OCI-LY1 (cell line): Measurements from ENCODE around the gene HPCAL1.

ENCODE experiments used
- H2AFZ ChIP-seq: fragments of 200-600 bp; sonication (generic), shearing (Covaris generic); 2 replicates; pipeline ENCODE4 v1.6.0; 2014; ENCODE audit warnings: antibody characterized with exemption, mild to moderate bottlenecking, low read length
- H3F3A ChIP-seq: fragments of 200-600 bp; sonication (generic), shearing (Covaris generic); 2 replicates; pipeline ENCODE4 v1.6.0; 2014; ENCODE audit warnings: mild to moderate bottlenecking, antibody characterized with exemption, low read length, moderate library complexity; ENCODE audit not compliant: insufficient read depth
- H3K27ac ChIP-seq: fragments of 200-600 bp; sonication (generic); 2 replicates; pipeline ENCODE4 v1.5.1; 2014; ENCODE audit warnings: low read length, mixed run types, mild to moderate bottlenecking, low read depth; ENCODE audit not compliant: poor library complexity, severe bottlenecking
- H3K27me3 ChIP-seq: fragments of 200-600 bp; sonication (generic); 2 replicates; pipeline ENCODE4 v1.6.0; 2014; ENCODE audit warnings: antibody characterized with exemption, mild to moderate bottlenecking, low read length, moderate library complexity; ENCODE audit not compliant: insufficient read depth
- H3K36me3 ChIP-seq: fragments of 200-600 bp; sonication (generic); 2 replicates; pipeline ENCODE4 v1.6.1; 2014; ENCODE audit warnings: mild to moderate bottlenecking, antibody characterized with exemption, low read length, moderate library complexity, mixed read lengths; ENCODE audit not compliant: insufficient read depth
- H3K4me1 ChIP-seq: fragments of 200-600 bp; sonication (generic); 2 replicates; pipeline ENCODE4 v1.5.1; 2014; ENCODE audit warnings: mild to moderate bottlenecking, low read length, moderate library complexity; ENCODE audit not compliant: insufficient read depth, severe bottlenecking
- H3K4me2 ChIP-seq: fragments of 200-600 bp; sonication (generic), shearing (Covaris generic); 2 replicates; pipeline ENCODE4 v1.6.1; 2014; ENCODE audit warnings: low read length
- H3K4me3 ChIP-seq: fragments of 200-600 bp; sonication (generic); 2 replicates; pipeline ENCODE4 v1.5.1; 2014; ENCODE audit warnings: low read length, low read depth, mild to moderate bottlenecking, mixed read lengths; ENCODE audit not compliant: poor library complexity, severe bottlenecking
- H3K79me2 ChIP-seq: fragments of 200-600 bp; shearing (Covaris generic); 2 replicates; pipeline ENCODE4 v1.6.1; 2016; ENCODE audit warnings: mixed run types, low read length, mixed read lengths; ENCODE audit not compliant: insufficient read depth
- H3K9ac ChIP-seq: fragments of 200-600 bp; sonication (generic), shearing (Covaris generic); 2 replicates; pipeline ENCODE4 v1.6.1; 2014; ENCODE audit warnings: mild to moderate bottlenecking, low read length, mixed read lengths
- H3K9me2 ChIP-seq: fragments of 200-600 bp; sonication (generic), shearing (Covaris generic); 2 replicates; pipeline ENCODE4 v1.6.1; 2014; ENCODE audit warnings: low read depth, mild to moderate bottlenecking, low read length, mixed read lengths
- H3K9me3 ChIP-seq: fragments of 200-600 bp; shearing (Covaris generic); 2 replicates; pipeline ENCODE4 v1.6.1; 2014; ENCODE audit warnings: low read length, mixed read lengths
- H4K20me1 ChIP-seq: fragments of 200-600 bp; sonication (generic), shearing (Covaris generic); 2 replicates; pipeline ENCODE4 v1.6.0; 2016; ENCODE audit warnings: mild to moderate bottlenecking, low read length; ENCODE audit not compliant: insufficient read depth
- CTCF ChIP-seq: fragments of 200-600 bp; sonication (generic), shearing (Covaris generic); IDR thresholded peaks from 2 replicates; pipeline ENCODE4 v1.5.1; 2017; ENCODE audit warnings: mild to moderate bottlenecking, antibody characterized with exemption, low read length, moderate library complexity, mixed read lengths
- EZH2 ChIP-seq: fragments of 200-600 bp; sonication (generic), shearing (Covaris generic); IDR thresholded peaks from 2 replicates; pipeline ENCODE4 v1.8.0; 2017; ENCODE audit warnings: borderline replicate concordance, mixed run types, mild to moderate bottlenecking, antibody characterized with exemption, low read length, moderate library complexity, mixed read lengths

HPCAL1 gene

DNA sequence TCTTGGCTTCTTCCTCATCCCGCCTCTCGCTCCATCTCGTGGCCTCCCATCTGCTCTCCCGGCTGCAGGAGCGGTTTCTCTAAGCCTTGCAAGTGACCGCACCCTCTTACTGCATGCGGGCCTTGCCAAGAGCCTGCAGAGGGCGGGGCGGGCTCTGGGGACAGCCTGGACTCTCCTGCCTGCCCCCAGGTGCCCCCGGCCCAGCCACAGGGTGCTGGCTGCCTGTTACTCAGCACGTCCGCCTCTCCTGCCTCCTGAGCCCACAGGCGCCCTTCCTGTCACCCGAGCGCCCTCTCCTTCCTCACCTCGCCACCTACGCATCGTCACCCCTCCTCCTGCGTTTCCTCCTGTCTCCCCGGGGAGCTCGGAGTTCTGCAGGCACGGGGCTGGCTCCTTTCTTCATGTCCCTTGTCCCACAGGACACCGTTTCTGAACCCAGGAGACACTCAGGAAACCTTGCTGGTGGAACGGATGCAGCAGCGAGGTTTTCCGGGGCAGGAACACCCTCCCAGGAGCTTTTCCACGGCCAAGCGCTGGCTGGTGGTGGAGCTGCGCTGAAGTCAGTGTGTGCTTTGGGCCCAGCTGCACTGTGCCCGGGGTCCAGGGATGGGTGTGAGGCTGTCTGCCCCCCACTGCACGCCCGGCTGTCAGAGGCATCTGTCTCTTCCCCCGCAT lies 28.5 kb downstream of the HPCAL1 start:
- Histone ChIP-seq H3K4me3 (no peak overlapping the region), H3K9me2 (no peaks in the 10 kb centered on the region), H2AFZ (no peak overlapping the region), H3K9ac (no peak overlapping the region), H4K20me1 (no peaks in the 10 kb centered on the region), H3K4me2 (peak overlapping the region; percentile 19; the same call in 1 of the 2 replicates), H3K4me1 (peaks cover 19% of the 10 kb centered on the region), H3K27ac (no peak overlapping the region), H3F3A (no peaks in the 10 kb centered on the region), H3K79me2 (no peaks in the 10 kb centered on the region), H3K9me3 (no peaks in the 10 kb centered on the region), H3K36me3 (no peaks in the 10 kb centered on the region), H3K27me3 (peaks cover 24% of the 10 kb centered on the region)
- TF ChIP-seq CTCF: no peak
- TF ChIP-seq EZH2: no peak

DNA sequence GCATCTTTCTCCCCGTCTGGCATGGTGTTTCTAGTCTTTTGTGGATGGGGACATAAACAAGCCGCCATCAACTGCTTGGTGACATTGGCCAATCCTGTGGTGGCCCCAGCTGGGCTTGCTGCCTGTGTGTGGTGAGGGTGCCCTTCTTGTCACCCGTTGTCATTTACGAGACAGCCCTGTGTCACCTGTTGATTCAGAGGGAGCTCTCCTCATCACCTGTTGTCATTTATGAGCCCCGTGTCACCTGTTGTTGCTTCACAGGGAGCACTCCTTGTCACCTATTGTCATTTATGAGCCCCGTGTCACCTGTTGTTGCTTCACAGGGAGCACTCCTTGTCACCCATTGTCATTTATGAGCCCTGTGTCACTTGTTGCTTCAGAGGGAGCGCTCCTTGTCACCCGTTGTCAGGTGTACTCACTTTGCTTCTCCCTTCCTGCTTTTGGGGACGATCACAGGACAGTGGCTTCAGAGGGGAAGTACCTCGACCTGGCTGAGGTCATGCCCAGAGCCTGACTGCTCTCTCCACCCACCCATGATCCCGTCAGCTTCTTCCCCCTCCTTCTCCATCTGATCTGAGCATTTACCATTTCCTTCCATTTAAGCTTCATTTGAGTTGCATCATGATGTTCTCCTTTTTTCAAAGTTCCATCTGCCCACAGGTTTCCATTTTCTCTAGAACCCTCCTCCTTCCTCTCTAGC lies 29.1 kb downstream of the HPCAL1 start:
- Histone ChIP-seq H3K4me2 (peak overlapping the region; percentile 19; the same call in 1 of the 2 replicates), H3K9me2 (no peaks in the 10 kb centered on the region), H3K79me2 (no peaks in the 10 kb centered on the region), H3K9me3 (no peaks in the 10 kb centered on the region), H3K36me3 (no peaks in the 10 kb centered on the region), H3K4me1 (peaks cover 19% of the 10 kb centered on the region), H3K27ac (no peak overlapping the region), H3K4me3 (no peak overlapping the region), H2AFZ (no peak overlapping the region), H3K27me3 (peaks cover 24% of the 10 kb centered on the region), H3K9ac (no peak overlapping the region), H4K20me1 (no peaks in the 10 kb centered on the region), H3F3A (no peaks in the 10 kb centered on the region)
- TF ChIP-seq EZH2: no peak
- TF ChIP-seq CTCF: no peak

GRCh38 chr2:10332402-10333246 lies 29.9 kb downstream of the HPCAL1 start:
- H3K9me2 ChIP-seq: no peaks in the 10 kb centered on the region
- H3K4me1 ChIP-seq: peaks cover 19% of the 10 kb centered on the region
- H3K79me2 ChIP-seq: no peaks in the 10 kb centered on the region
- H2AFZ ChIP-seq: no peak overlapping the region
- no peak overlapping the region for H3K9ac ChIP-seq
- no peaks in the 10 kb centered on the region for H3K36me3 ChIP-seq
- H3F3A ChIP-seq: no peaks in the 10 kb centered on the region
- no peak overlapping the region for H3K27ac ChIP-seq
- TF ChIP-seq EZH2: no peak
- TF ChIP-seq CTCF: no peak
- H3K9me3 ChIP-seq: no peaks in the 10 kb centered on the region
- no peak overlapping the region for H3K4me2 ChIP-seq
- H3K4me3 ChIP-seq: no peak overlapping the region
- H3K27me3 ChIP-seq: peaks cover 24% of the 10 kb centered on the region
- no peaks in the 10 kb centered on the region for H4K20me1 ChIP-seq
